Skeletal muscle satellite cell (primary cell): Measurements from ENCODE around the gene MAPK1IP1L.
"Not testable (repeated sequence)": the region's sequence is repeated elsewhere in the genome, so short reads cannot be mapped to it uniquely, and the experiment has no call there.

Experiments
- H3K27me3 ChIP-seq: 2 replicates; pipeline ENCODE4 v1.7.0; 2013; ENCODE audit warnings: low read length; ENCODE audit not compliant: control insufficient read depth, insufficient read depth
- H3K36me3 ChIP-seq: 2 replicates; pipeline ENCODE4 v1.7.0; 2013; ENCODE audit warnings: mild to moderate bottlenecking, control low read depth, low read length; ENCODE audit not compliant: insufficient read depth
- H3K4me1 ChIP-seq: 2 replicates; pipeline ENCODE4 v1.7.0; 2013; ENCODE audit warnings: low read length; ENCODE audit not compliant: control insufficient read depth, insufficient read depth
- H3K4me2 ChIP-seq: 2 replicates; pipeline ENCODE4 v1.7.0; 2013; ENCODE audit warnings: mild to moderate bottlenecking, low read length
- H3K4me3 ChIP-seq: 2 replicates; pipeline ENCODE4 v1.7.0; 2013; ENCODE audit warnings: low read length
- H3K9ac ChIP-seq: 2 replicates; pipeline ENCODE4 v1.7.0; 2013; ENCODE audit warnings: mild to moderate bottlenecking, low read depth, low read length, moderate library complexity
- H3K9me3 ChIP-seq: replicated peaks from 2 replicates; pipeline ENCODE4 v1.7.0; 2013; ENCODE audit warnings: mild to moderate bottlenecking, control low read depth, low read length

The MAPK1IP1L gene

DNA sequence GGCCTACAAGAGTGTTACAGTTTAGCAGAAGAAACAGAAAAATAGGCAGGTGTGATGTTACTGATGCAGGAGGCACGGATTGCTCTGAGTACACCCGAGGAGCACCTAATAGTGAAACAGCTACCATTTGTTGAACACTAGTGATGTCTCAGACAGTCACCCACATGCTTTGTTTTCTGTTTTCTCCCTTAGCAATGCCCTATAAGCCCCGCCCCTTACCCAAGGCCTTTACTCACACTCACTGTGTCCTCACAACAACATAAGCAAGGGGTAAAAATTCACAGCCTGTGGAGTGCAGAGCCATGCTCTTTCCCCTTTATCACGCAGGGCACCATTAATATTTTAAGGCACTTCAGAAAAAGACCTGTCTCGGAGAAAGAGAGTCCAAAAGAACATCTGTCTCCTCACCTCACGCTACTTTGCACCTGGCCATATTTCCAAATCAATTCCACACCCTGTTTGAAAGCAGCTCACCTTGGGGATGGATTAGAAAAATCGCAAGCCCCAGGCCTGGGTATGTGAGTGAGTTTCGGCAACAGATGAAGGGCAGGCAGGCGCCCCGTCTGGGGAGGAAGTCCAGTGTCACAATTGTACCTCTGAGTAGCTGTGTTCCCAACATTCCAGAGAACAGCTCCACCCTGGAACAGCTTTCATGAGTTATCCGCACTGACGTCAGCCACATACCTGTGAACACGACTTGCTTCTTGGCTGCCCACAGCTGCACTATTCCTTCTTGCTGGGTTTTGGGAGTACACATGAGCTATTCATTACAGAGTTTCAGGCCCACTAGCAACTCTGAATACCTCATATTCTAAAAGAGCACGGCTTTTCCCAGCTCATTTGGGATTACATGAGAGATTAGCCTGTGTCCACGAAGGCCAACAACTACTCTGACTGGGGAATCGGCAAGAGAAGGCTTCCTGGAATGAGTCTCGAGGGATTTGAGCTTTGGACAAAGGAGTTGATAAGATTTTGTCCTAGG is 26.0 kb downstream of the MAPK1IP1L start:
- Histone ChIP-seq H3K4me1 (peaks cover 11% of the 10 kb centered on the region), H3K4me3 (no peak overlapping the region), H3K4me2 (no peak overlapping the region), H3K9ac (no peak overlapping the region), H3K36me3 (no peaks in the 10 kb centered on the region), H3K27me3 (no peaks in the 10 kb centered on the region), H3K9me3 (no peaks in the 10 kb centered on the region)

DNA sequence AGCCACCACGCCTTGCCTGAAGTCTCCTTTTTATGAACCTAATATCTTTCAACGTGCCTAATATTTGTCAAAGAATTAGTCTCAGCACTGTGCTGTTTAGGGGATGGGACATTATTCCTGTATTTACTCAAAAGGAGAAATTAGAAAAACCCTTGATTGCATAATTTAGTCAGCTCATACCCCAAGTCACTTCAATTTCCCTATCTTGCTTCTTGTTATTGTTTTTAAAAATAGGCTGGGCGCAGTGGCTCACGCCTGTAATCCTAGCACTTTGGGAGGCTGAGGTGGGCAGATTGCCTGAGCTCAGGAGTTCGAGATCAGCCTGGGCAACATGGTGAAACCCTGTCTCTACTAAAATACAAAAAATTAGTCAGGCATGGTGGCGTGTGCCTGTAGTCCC is 28.5 kb downstream of the MAPK1IP1L start:
- H3K4me1 ChIP-seq, H3K9me3 ChIP-seq, H3K4me2 ChIP-seq, H3K9ac ChIP-seq, H3K36me3 ChIP-seq, H3K27me3 ChIP-seq, H3K4me3 ChIP-seq: not testable (repeated sequence)

DNA sequence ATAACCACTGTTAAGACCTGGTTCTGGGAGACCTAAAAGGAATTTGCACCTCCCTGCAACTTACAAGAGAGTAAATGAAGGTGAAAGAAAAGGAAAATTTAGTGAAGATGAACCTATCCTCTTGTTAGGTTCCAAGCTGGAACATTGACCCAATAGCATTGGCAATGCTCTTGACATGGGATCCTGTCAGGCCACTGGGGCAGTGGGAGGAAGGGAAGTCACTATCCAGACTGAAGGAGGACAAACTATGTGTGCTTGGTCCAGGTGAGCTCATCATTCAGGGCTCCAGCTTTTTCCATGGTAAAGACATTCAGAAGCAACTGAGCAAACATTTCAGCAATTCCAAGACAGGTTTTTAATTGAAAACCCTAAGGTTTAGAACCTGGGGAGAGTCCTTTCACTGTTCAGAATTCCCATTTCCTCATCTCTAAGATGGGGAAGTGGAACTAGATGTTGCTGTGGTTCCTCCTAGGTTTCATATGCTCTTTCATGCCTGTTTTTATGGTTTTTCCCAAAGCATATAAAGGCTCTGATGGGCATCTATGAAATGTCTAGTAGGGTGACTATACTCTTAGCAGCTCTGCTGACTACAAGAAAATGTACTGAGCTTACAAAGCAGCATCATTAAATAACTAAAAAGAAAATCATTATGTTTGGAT is 33.1 kb downstream of the MAPK1IP1L start:
- Histone ChIP-seq H3K4me2 (no peak overlapping the region), H3K4me1 (peaks cover 3% of the 10 kb centered on the region), H3K4me3 (no peak overlapping the region), H3K9me3 (no peaks in the 10 kb centered on the region), H3K27me3 (no peaks in the 10 kb centered on the region), H3K36me3 (no peaks in the 10 kb centered on the region), H3K9ac (no peak overlapping the region)

DNA sequence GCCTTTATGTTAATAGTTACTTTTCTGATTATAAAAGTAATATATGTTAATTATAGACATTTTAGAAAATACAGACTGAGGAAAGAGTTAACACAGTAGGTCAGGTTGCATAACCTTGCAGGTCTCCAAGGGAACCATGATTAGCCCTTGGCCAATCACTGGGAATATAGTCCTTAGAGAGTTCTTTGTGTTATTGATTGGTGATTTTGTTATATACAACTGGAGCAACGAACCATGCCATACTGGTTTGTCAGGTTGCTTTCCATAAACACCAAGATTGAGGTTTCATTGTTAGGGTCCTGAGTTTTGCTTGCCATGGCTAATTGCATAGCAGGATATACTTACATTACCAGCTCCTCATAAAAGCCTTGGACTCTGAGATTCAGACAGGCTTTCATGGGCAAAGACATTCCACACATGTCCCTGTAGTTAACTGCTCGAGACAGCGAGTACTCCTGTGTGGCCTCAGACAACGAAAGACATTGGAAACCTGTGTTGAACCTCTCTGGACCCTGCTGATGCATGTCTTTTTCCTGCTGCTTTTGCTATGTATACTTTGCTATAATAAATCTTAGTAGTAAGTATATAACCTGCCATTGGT is 33.7 kb downstream of the MAPK1IP1L start:
- peaks cover 3% of the 10 kb centered on the region for H3K4me1 ChIP-seq
- no peaks in the 10 kb centered on the region for H3K9me3 ChIP-seq
- no peaks in the 10 kb centered on the region for H3K36me3 ChIP-seq
- no peaks in the 10 kb centered on the region for H3K27me3 ChIP-seq
- no peak overlapping the region for H3K9ac ChIP-seq
- no peak overlapping the region for H3K4me3 ChIP-seq
- H3K4me2 ChIP-seq = no peak overlapping the region

DNA sequence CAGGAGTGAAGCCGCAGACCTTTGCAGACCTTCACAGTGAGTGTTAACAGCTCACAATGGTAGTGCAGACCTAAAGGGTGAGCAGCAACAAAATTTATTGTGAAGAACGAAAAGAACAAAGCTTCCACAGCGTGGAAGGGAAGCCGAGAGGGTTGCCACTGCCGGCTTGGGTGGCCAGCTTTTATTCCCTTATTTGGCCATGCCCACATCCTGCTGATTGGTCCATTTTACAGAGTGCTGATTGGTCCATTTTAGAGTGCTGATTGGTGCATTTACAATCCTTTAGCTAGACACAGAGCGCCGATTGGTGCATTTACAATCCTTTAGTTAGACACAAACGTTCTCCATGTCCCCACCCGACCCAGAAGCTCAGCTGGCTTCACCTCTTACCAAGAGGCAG is 35.5 kb downstream of the MAPK1IP1L start:
- Histone ChIP-seq H3K36me3 (no peaks in the 10 kb centered on the region), H3K4me2 (no peak overlapping the region), H3K4me1 (peaks cover 3% of the 10 kb centered on the region), H3K27me3 (no peaks in the 10 kb centered on the region), H3K4me3 (no peak overlapping the region), H3K9ac (no peak overlapping the region), H3K9me3 (no peaks in the 10 kb centered on the region)

DNA sequence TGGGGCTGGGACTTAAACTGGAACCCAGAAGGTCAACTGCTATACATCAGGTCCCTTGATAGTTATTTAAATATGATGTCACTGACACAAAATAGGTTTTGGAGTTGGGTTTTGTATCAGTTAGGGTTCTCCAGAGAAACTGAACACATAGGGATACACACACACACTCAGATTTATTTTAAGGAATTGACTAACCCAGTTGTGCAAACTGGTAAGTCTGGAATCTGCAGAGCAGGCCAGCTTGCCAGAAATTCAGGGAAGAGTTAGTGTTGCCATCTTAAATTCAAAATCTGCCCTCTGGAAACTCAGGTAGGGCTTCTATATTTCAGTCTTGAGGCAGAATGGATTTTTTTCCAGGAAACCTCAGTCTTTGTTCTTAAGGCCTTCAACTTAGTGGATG is 36.9 kb downstream of the MAPK1IP1L start:
- Histone ChIP-seq H3K4me1 (peaks cover 3% of the 10 kb centered on the region), H3K27me3 (no peaks in the 10 kb centered on the region), H3K9me3 (no peaks in the 10 kb centered on the region), H3K9ac (no peak overlapping the region), H3K4me3 (no peak overlapping the region), H3K4me2 (no peak overlapping the region), H3K36me3 (no peaks in the 10 kb centered on the region)

DNA sequence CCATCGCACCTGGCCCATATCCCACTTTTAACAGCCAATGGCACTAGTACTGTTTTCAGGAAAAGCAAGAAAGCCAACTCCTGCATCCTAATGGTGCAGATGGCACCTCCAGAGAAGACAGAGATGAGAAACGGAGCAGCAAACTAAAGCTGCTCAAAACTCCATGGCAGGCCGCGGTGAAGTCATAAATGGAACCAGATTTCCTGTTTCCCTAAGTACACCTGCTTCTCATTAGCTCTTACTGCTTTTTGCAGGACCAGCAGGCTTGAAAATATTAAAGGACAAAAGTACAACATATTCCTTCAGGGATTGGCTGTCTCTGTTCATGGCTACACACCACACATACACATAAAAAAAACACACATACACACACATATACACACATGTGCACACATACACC is 40.9 kb downstream of the MAPK1IP1L start:
- Histone ChIP-seq H3K4me1 (peaks cover 3% of the 10 kb centered on the region), H3K36me3 (no peaks in the 10 kb centered on the region), H3K4me2 (no peak overlapping the region), H3K4me3 (no peak overlapping the region), H3K9me3 (no peaks in the 10 kb centered on the region), H3K9ac (no peak overlapping the region), H3K27me3 (no peaks in the 10 kb centered on the region)

DNA sequence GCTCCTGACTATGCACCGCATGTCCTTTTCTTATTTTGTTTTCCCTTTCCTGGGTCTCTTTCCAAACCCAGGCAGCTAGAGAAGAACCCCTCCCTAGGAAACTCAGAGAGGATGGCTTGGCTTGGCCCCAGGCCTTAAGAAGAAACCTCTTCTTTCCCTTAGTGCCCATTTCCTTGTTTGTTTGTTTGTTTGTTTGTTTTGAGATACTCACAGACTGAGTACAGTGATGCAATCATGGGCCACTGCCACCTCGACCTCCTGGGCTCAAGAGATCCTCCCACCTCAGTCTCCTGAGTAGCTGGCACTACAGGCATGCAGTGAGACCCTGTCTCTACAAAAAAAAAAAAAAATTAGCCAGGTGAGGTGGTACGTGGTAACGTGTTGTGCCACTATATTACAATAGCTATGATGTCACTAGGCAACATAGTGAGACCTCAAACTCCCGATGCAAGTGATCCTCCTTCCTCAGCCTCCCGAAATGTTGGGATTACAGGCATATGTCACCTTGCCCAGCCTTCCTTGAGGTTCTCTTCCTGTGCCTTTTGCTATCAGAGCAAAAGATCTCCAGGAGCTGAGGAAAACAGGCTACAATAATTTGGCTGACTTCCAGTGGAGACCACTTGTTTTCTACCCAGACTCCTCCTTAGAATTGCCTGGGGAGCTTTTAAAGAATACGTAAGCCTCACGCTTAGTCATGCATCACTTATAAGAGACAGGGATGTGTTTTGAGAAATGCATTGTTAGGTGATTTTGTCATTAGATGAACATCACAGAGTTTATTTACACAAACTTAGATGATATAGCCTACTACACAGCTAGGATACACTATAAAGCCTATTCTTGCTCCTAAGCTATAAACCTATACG is 43.1 kb downstream of the MAPK1IP1L start:
- H3K9ac ChIP-seq = no peak overlapping the region
- no peaks in the 10 kb centered on the region for H3K27me3 ChIP-seq
- no peak overlapping the region for H3K4me2 ChIP-seq
- no peaks in the 10 kb centered on the region for H3K36me3 ChIP-seq
- H3K9me3 ChIP-seq = no peaks in the 10 kb centered on the region
- H3K4me3 ChIP-seq = no peak overlapping the region
- H3K4me1 ChIP-seq = no peaks in the 10 kb centered on the region

DNA sequence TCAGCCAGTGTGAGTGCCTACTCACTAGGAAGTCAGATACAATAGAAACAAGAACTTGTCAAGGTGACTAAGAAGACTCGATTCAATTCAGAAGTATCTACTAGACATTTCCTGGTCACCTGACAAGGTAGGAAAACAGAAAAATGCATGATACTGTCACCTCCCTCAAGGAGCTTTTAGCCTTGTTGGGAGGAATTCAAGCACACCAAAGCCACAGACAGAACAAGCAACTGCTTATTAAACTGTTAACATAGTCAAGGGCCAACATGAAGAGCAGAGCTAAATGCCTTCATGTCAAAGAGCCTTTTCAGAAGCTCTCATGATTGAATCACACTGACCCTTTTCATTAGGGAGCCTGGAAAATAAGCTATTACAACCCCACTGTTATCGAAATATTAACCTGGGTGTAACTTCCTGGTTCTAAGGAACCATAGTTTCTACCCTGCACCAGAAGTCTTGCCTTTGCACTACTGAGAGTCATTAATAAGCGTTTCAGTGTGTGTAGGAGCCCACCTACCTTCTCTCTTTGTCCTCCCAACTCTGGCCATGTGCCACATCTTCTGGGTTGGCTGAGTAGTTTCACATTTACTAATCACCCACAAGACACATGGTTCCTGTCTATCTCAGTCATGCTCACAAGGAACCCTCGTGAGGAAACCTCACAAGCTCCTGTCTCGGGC is 46.6 kb downstream of the MAPK1IP1L start:
- H3K36me3 ChIP-seq = no peaks in the 10 kb centered on the region
- H3K4me3 ChIP-seq = no peak overlapping the region
- no peak overlapping the region for H3K4me2 ChIP-seq
- H3K9me3 ChIP-seq = no peaks in the 10 kb centered on the region
- peaks cover 15% of the 10 kb centered on the region for H3K4me1 ChIP-seq
- no peak overlapping the region for H3K9ac ChIP-seq
- no peaks in the 10 kb centered on the region for H3K27me3 ChIP-seq

DNA sequence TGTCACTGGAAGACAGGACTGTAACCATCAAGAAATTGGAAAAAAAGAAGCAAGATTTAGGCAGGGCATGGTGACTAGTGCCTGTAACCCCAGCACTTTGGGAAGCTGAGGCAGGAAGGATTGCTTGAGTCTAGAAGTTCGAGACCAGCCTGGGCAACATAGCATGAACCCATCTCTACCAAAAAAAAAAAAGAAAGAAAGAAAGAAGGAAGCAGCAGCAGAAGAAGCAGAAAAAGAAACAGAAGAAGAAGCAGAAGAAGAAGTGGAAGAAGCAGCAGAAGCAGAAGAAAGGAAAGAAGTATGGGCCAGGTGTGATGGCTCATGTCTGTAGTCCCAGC is 47.1 kb downstream of the MAPK1IP1L start:
- no peaks in the 10 kb centered on the region for H3K36me3 ChIP-seq
- no peak overlapping the region for H3K4me3 ChIP-seq
- no peak overlapping the region for H3K9ac ChIP-seq
- no peak overlapping the region for H3K4me2 ChIP-seq
- H3K27me3 ChIP-seq = no peaks in the 10 kb centered on the region
- peaks cover 19% of the 10 kb centered on the region for H3K4me1 ChIP-seq
- no peaks in the 10 kb centered on the region for H3K9me3 ChIP-seq
